Mucosa of stomach (tissue), 1 donor: ENCODE data around the gene IRS1.

Experiments used
- H3K27me3 ChIP-seq: one replicate; pipeline ENCODE4 v1.7.0; 2013; ENCODE audit warnings: mild to moderate bottlenecking, low read length; ENCODE audit not compliant: control insufficient read depth, insufficient read depth
- H3K36me3 ChIP-seq: one replicate; pipeline ENCODE4 v1.7.0; 2013; ENCODE audit warnings: low read length; ENCODE audit not compliant: control insufficient read depth, insufficient read depth
- H3K4me1 ChIP-seq: one replicate; pipeline ENCODE4 v1.7.0; 2013; ENCODE audit warnings: mild to moderate bottlenecking, low read length; ENCODE audit not compliant: control insufficient read depth, insufficient read depth
- H3K4me3 ChIP-seq: one replicate; pipeline ENCODE4 v1.7.0; 2013; ENCODE audit warnings: low read length
- H3K9ac ChIP-seq: one replicate; pipeline ENCODE4 v1.7.0; 2013; ENCODE audit warnings: mild to moderate bottlenecking, low read length, moderate library complexity
- H3K9me3 ChIP-seq: one replicate; pipeline ENCODE4 v1.7.0; 2013; ENCODE audit warnings: mild to moderate bottlenecking, low read length, moderate library complexity; ENCODE audit not compliant: control insufficient read depth
- donor health status: Pancreatic carcinoma.

The IRS1 gene

DNA sequence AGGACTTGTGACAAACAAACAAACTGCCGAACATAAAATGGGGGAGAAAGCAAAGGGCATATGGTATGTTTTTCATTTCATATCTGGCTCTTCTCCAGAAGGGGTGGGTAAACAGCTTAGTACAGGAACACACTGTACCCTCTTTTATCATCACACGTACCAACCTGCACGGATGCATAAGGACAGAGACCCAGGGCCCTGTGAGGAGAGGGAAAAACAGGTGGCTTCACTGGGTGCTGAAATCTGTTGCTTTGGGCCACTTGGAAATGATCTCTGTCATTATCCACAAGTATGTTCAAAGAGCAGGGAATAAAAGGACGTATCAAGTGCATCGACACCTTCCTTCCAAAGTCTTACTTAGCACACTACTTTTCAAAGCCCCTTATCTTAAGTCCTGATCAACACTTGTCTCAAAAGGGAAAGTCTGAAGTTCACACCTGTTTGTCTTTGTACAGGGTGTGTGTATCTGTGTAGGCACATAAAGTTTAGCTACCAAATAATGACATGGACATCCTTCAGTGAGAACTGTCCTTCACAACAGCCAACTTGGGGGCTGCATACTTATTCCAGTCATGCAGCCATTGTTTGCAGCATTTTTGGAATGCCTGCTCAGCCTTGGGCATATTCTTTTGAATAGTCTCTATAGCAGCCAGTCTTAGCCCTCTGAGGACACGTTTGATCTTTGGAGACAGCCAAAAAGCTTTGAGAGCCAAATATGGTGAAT, 60.6 kb downstream of the IRS1 start:
- Histone ChIP-seq H3K9ac (no peak overlapping the region), H3K4me1 (peaks cover 15% of the 10 kb centered on the region), H3K4me3 (no peak overlapping the region), H3K27me3 (no peaks in the 10 kb centered on the region), H3K9me3 (no peaks in the 10 kb centered on the region), H3K36me3 (no peaks in the 10 kb centered on the region)

DNA sequence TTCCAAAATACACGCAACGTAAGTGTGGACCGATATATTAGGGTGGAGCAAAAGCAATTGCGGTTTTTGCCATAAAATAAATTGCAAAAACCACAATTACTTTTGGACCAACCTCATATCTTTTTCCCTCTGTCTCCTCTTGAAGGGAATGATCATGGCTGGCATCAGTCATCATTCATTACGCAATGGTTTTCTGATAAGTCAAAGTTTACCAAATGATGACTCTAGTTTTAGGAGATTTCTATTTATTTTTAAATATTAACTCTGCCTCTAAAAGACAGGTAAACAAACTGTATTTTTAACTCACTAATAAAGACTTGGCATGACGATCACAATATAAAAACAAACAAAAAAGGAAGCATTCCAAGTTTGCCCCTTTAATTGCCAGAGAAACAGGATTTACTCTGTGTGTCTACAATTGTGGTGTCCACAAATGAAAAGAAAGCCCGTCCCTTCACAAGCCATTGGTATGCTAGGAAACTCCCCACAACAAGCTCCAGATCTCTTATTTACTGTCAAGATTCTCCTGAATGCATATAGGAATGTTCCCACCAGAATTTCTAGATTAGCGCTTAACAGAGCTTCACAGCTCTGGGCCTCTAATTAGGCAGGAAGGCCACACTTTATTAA, 61.3 kb downstream of the IRS1 start:
- Histone ChIP-seq H3K27me3 (no peaks in the 10 kb centered on the region), H3K9ac (no peak overlapping the region), H3K9me3 (no peaks in the 10 kb centered on the region), H3K36me3 (no peaks in the 10 kb centered on the region), H3K4me1 (peaks cover 19% of the 10 kb centered on the region), H3K4me3 (no peak overlapping the region)

DNA sequence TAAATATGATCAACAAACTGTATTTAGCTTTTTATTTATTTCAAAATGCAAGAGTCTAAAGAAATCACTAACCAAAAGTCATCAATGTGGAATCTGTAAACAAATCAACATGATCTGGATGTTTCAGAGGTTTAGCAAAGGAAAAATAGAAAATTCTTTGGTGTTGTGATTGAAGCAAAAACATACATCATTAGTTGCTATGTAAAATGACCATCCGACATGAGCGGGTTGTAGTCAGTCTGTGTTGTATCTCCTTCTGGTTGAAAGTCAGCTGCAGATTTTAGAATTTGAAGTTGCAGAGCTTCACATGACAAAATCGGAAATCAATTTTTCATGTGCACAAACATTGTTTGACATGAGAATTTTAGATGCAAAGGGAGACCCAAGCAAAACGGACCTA, 63.2 kb downstream of the IRS1 start:
- no peaks in the 10 kb centered on the region for H3K9me3 ChIP-seq
- no peak overlapping the region for H3K4me3 ChIP-seq
- H3K4me1 ChIP-seq: peaks cover 22% of the 10 kb centered on the region
- H3K27me3 ChIP-seq: no peaks in the 10 kb centered on the region
- H3K9ac ChIP-seq: no peak overlapping the region
- no peaks in the 10 kb centered on the region for H3K36me3 ChIP-seq

DNA sequence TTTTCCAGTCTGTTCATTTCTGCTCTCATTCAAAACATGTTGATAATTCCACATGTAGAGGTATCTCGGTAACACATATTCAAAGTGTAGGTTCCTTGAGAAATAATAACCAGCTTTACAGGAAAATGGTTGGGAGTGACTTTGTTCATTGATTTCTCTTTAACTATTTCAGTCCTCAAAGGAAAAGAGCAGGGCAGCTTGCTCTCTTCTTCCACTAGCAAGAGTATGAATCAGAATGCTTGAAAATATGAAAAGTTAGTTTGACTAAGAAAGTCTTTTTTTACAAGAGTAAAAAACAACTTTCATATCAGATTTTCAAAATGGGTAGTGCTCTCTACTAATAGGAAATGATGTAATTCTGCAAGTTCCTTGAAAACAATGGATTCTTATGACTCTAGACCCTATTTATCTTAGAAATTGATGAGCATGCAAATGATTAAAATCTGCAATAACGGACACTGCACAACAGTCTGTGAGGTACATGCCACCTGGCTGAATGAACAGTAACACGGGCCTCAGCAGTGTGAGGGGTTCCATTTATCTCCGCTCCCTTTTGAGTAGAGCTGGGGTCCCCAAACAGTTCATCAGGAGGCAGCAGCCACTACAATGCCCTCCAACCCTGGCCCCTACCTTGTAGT, 65.6 kb downstream of the IRS1 start:
- no peaks in the 10 kb centered on the region for H3K36me3 ChIP-seq
- no peaks in the 10 kb centered on the region for H3K27me3 ChIP-seq
- H3K9ac ChIP-seq: no peak overlapping the region
- H3K9me3 ChIP-seq: no peaks in the 10 kb centered on the region
- H3K4me3 ChIP-seq: no peak overlapping the region
- H3K4me1 ChIP-seq: peaks cover 17% of the 10 kb centered on the region

DNA sequence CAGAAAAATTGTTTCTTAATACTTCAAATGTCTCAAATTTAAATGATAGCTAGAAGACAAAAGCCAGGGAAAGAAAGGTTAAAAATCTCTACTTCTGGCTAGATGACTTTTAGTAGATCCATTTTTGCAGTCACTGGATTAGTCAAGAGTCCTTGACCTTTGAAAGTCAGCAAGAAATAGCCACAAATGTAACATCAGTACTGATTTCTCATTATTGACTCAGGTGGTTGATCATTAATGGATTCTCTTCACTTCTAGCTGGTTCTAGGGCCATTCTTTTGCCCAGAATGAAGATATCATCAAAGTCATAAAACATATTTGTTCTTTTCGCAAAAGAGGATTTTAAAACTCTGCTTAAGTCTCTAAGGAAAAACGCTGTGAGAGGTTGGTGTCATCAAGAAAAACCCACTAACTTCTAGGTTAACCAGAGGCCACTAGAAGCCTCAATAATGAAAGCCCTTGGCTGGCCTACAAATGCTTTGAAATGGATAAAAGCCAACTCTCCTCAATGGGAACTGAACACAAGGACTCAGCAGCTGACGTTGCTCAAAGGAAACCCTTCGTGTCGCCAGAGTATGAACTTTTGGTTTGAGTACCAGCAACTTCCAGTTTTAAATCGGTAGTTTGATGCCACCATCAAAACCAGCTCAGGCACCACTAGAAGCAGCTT, 66.3 kb downstream of the IRS1 start:
- Histone ChIP-seq H3K36me3 (no peaks in the 10 kb centered on the region), H3K27me3 (no peaks in the 10 kb centered on the region), H3K4me3 (no peak overlapping the region), H3K9me3 (no peaks in the 10 kb centered on the region), H3K4me1 (peaks cover 14% of the 10 kb centered on the region), H3K9ac (no peak overlapping the region)

DNA sequence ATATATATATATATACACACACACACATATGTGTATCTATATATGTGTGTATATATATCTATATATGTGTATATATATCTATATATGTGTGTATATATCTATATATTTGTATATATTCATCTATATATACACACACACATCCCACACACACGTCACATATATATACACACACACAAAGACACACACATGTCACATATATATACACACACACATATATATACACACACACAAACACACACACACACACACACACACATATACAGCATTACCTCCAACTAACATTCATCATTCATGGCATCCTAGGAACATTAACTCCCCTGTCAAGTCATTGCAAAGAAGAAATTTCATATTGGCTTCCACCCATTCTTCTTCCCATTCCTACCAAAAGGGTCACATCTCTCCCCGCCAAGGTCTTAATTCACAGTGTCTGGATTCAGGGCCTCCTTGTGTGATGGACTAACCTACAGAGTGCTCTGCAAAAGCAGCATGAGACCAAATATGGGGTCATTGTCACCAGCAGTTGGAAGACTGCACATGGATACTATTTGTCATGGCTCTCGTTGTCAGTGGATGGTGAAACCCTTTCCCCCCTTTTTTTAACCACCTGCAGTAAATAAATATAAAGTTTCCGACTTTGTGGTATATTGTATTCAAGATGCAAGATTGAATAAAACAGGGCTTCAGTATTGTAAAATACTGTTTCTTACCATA, 67.0 kb downstream of the IRS1 start:
- Histone ChIP-seq H3K9ac (no peak overlapping the region), H3K4me3 (no peak overlapping the region), H3K27me3 (no peaks in the 10 kb centered on the region), H3K9me3 (no peaks in the 10 kb centered on the region), H3K4me1 (peaks cover 14% of the 10 kb centered on the region), H3K36me3 (no peaks in the 10 kb centered on the region)

DNA sequence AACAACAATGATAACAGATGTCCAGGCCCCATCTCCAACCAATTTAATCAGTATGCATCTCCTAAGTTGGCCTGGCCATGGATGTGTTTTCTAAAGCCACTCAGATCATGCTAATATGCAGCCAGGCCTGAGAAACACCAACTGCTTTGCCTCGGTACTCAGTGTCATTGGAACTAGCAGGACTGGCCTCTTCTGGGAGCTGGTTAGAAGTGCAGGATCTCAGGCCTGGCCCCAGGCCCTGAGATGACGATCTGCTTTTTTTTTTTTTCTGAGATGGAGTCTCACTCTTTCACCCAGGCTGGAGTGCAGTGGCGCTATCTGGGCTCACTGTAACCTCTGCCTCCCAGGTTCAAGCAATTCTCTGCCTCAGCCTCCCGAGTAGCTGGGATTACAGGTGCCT, 69.1 kb downstream of the IRS1 start:
- Histone ChIP-seq H3K4me3 (no peak overlapping the region), H3K4me1 (peaks cover 26% of the 10 kb centered on the region), H3K36me3 (no peaks in the 10 kb centered on the region), H3K9me3 (no peaks in the 10 kb centered on the region), H3K9ac (no peak overlapping the region), H3K27me3 (no peaks in the 10 kb centered on the region)

DNA sequence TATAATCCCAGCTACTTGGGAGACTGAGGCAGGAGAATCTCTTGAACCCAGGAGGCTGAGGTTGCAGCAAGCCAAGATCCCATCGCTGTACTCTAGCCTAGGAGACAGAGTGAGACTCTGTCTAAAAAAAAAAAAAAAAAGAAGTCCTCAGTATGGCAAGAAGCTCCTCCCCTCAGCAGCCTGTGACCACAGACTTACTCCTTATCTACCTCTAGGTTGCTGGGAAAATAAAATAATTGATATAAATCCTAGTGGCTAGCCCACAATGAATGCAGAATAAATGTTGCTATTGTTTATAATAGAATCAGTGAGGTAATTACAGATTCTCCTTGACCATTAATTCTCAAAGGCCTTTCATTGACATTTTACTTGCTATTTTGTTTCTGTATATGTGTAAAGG, 70.6 kb downstream of the IRS1 start:
- no peaks in the 10 kb centered on the region for H3K36me3 ChIP-seq
- H3K9me3 ChIP-seq: no peaks in the 10 kb centered on the region
- peaks cover 30% of the 10 kb centered on the region for H3K4me1 ChIP-seq
- no peak overlapping the region for H3K4me3 ChIP-seq
- H3K27me3 ChIP-seq: no peaks in the 10 kb centered on the region
- H3K9ac ChIP-seq: no peak overlapping the region

DNA sequence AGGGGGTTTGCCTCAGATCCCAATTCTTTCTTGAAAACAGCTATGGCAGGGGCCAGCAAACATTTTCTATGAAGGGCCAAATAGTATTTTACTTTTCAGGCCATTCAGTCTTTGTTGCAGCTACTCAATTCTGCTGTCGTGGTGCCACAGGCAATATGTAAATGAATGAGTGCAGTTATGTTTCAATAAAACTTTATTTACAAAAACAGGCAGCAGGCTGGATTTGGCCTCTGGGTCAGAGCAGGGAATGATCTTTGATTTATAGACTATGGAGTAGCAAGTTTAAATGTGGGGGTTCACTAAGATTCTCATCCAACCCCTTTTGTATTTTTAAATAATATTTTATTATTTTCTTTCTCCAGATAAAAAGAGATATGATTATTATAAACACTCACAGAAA, 72.4 kb downstream of the IRS1 start:
- Histone ChIP-seq H3K9me3 (no peaks in the 10 kb centered on the region), H3K4me3 (no peak overlapping the region), H3K9ac (no peak overlapping the region), H3K36me3 (no peaks in the 10 kb centered on the region), H3K27me3 (no peaks in the 10 kb centered on the region), H3K4me1 (peaks cover 23% of the 10 kb centered on the region)

DNA sequence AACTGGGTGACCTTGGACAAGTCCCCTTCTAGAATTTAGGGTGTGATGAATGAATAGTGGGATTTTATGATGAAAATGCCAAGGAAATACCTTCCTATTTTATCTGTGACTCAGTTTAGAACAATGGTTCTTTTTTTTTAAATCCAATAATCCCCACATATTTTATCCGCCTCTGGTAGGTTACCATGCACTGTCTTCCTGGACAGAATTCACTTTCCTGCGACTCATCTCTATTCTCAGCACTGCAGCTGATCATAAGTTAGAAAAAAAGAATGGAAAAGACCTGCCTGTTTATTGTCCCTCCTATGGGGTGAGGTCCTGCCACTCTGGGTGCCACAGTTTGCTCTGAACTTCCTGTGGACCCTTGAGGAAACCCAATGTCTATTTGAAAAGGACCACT, 73.1 kb downstream of the IRS1 start:
- Histone ChIP-seq H3K4me1 (peaks cover 23% of the 10 kb centered on the region), H3K27me3 (no peaks in the 10 kb centered on the region), H3K9me3 (no peaks in the 10 kb centered on the region), H3K36me3 (no peaks in the 10 kb centered on the region), H3K4me3 (no peak overlapping the region), H3K9ac (peak overlapping the region; percentile 17)

DNA sequence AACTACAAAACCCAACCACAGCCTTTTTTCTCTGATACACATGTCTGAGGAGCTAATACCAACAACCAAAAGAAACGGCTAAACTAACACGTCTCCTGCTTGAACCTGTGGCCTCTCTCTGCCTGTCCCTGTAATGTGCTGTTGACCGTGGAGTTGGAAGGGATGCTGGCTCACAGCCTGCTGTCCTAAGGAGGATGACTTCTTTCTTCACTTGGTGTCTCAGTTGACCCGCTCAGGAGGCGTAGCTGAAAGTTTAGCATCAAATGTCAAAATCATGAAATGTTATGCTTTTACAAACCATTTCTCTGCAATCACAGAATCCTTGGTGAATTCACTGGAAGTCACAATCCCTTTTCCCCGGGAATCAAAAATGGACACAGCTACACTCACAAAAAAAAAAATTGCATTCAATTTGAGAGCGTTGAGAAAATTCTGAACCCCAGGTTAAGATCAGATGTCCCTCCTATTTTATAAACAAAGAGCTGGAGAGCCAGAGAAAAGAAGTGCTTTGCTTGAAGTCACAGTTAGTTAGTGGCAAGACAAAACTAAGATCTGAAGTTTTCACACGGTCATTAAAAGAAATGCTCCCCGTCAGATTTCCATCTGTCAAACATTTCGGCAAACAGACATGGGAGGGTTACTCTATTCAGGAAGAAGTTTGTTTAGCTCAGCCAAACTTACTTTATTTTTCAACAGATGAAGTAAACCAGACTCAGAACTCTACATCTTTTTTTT, 74.3 kb downstream of the IRS1 start:
- Histone ChIP-seq H3K27me3 (no peaks in the 10 kb centered on the region), H3K36me3 (no peaks in the 10 kb centered on the region), H3K9me3 (no peaks in the 10 kb centered on the region), H3K4me1 (peaks cover 23% of the 10 kb centered on the region), H3K9ac (peak overlapping the region; percentile 32), H3K4me3 (no peak overlapping the region)
